Spleen (tissue), 7 donors: ENCODE data around the gene PLCG2.

ENCODE experiments used
- POLR2AphosphoS5 ChIP-seq, 3 donors: sonication (generic); formaldehyde crosslinking; IDR thresholded peaks; one replicate each; pipeline ENCODE4 v1.5.1; 2017; ENCODE audit warnings: antibody characterized with exemption in 3 of 3
- TF ChIP-seq, protein P1 (sequence below), 11 experiments: fragments of 200-600 bp in 7 of 11; fragments of 450-650 bp in 4 of 11; sonication (generic) in 4 of 11; IDR thresholded peaks in 8 of 11; conservative IDR thresholded peaks in 3 of 11; 1 replicate in 7 of 11; 2 replicates in 4 of 11; pipeline versions ENCODE4 v1.4.0 to v1.8.0; 2016 to 2021; ENCODE audit warnings: antibody characterized with exemption in 11 of 11, inconsistent platforms in 4 of 11, mild to moderate bottlenecking in 1 of 11
- donor health status: DM: no; HTN: no; CAD: no; lungs with moderate emphysema.
- donor health status: DM: no; HTN: no; CAD: no.
- donor health status: DM: no; HTN: no; CAD: no.

DNA sequence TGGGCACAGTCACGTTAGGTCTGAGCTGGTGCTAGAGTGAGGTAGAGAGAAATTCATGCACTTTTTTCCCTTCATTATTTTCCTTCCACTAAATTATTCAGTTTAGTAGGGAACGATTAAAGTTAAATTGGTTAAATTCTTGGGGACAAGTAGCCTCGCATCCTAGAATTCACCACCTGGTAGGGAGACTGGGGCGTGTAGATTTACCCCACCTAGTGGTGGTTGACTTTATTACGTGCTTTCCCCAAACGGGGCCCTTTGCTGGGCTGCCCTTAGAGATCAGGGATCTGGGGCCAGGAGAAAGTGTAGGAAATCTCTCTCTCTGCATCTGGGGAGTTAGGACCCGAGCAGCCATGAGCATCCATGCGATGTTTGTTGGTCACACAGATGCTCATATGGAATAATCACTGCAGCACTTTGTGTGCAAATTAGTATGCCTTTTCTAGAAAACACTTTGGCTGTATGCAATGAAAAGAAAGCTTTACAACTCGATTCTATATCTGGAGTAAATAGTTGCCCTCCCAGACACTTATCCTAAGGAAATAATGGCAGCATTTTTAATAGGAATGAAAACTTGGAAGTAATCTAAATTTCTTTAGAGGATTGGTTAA lies 107.0 kb downstream of the PLCG2 start:
- TF ChIP-seq POLR2AphosphoS5 (IDR thresholded peaks at IDR 0.05): peak in 1 of 3 donors; percentile 19
- TF ChIP-seq, protein P1, sequence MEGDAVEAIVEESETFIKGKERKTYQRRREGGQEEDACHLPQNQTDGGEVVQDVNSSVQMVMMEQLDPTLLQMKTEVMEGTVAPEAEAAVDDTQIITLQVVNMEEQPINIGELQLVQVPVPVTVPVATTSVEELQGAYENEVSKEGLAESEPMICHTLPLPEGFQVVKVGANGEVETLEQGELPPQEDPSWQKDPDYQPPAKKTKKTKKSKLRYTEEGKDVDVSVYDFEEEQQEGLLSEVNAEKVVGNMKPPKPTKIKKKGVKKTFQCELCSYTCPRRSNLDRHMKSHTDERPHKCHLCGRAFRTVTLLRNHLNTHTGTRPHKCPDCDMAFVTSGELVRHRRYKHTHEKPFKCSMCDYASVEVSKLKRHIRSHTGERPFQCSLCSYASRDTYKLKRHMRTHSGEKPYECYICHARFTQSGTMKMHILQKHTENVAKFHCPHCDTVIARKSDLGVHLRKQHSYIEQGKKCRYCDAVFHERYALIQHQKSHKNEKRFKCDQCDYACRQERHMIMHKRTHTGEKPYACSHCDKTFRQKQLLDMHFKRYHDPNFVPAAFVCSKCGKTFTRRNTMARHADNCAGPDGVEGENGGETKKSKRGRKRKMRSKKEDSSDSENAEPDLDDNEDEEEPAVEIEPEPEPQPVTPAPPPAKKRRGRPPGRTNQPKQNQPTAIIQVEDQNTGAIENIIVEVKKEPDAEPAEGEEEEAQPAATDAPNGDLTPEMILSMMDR (IDR thresholded peaks at IDR 0.05 in 8 of 11, conservative IDR thresholded peaks at IDR 0.05 in 3 of 11): peak in 10 of 11 experiments; percentile 24 to 79 (median 62)
